T47D (cell line): ENCODE measurements around the gene TCF21.
"Not testable (repeated sequence)": the region's sequence is repeated elsewhere in the genome, so short reads cannot be mapped to it uniquely, and the experiment has no call there.

ENCODE experiments used
- DNase-seq, 2 experiments: peaks; one replicate each; pipeline versions ENCODE4 v3.0.0 to v3.0.0-alpha.2; 2011 to 2012; ENCODE audit warnings: low read depth in 1 of 2, low spot score in 1 of 2
- JUND ChIP-seq: IDR thresholded peaks from 2 replicates; pipeline ENCODE4 v1.6.1; 2012; ENCODE audit warnings: low read depth
- in situ Hi-C: cut with HindIII; loops from 2 replicates; pipeline ENCODE4 v1.10.0; 2016; ENCODE audit warnings: low sequenced_read_pairs, low pct_unique_long_range_greater_than_20kb

TCF21 gene

DNA sequence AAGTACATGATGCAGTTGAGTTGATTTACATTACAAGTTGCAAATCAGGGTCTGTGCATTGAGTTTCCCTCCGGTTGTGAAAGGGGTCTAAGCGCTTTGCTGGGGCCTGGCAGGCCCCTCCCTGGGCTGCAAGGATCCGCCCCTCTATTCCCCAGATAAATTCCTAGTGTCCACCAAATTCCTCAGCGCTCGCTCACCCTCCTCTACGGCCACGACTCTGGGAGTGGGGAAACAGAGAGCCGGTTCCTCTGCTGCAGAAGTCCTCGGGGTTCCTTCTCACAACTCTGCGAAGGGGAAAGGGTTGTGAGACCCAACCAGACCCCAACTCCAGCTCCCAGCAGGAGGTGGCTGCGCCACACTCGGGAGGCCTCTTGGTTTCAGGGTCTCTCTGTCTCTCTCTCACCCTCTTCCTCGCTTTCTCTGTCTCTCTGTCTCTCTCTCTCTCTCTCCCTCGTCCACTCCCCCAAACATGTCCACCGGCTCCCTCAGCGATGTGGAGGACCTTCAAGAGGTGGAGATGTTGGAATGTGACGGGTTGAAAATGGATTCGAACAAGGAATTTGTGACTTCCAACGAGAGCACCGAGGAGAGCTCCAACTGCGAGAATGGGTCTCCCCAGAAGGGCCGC lies at the start of gene TCF21:
TCF21 (plus strand) TSS at position 185 of the 628 bp plus-strand sequence; CDS start at position 470, 285 bp downstream.
- no peak for TF ChIP-seq JUND
- no peak for DNase-seq
- in situ Hi-C loops = no loop called here

DNA sequence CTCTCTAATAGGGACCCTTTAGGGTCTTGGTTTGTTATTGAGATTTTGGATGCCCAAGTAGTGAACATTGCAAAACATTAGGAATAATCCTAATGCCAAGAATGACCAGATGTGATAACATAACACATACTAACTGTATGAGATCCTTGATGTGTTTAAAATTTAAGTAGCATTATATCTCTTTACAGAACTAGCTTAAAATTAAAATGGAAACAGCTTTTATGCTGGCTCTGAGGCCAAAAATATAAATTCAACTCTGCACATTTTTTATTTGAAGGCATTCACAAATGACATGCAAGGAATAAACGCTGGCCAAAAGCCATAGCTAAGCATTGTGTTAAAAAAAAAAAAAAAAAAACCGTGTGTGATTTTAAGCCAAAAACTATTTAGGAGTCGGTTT lies 47.7 kb upstream of the TCF21 start:
- no peak for TF ChIP-seq JUND
- in situ Hi-C loops = no loop called here
- DNase-seq = no peak

DNA sequence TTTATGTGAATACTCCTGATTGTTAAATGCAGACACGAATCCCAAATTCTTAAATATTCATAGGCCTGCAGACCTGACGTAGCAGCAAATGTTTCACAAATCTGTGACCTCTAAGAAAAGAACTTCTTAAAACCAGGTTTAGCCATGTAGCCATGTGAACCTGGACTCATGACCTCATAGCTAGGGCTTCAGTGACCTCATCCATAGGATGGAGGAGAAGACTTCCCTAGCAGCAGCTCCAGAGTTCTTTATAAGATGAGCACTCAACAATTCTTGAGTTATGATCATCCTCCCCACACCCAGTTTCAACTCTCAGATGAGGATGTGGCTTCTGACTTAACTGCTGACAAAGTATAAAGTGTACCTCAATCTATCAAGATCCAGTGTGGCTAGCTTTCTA lies 45.8 kb upstream of the TCF21 start:
- no peak for DNase-seq
- in situ Hi-C loops = no loop called here
- no peak for TF ChIP-seq JUND

DNA sequence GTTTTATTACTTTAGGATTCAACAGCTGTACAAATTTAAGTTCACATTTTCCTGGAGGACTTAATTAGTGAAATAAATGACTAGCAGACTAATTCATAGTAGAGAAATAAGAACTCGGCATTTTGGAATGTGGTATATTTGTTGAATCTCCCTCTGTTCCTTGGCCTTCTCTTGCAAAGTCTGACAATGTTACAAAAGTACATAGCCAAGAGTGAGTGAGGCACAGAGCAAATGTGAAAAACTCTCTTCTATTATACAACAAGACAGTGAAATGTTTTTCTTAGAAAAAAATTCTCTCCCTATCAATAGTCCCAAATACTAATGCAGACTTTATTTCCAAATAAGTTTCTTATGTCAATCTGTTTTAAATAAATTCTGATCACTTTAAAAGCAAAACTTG lies 44.2 kb upstream of the TCF21 start:
- TF ChIP-seq JUND = no peak
- no peak for DNase-seq
- in situ Hi-C loops = no loop called here

DNA sequence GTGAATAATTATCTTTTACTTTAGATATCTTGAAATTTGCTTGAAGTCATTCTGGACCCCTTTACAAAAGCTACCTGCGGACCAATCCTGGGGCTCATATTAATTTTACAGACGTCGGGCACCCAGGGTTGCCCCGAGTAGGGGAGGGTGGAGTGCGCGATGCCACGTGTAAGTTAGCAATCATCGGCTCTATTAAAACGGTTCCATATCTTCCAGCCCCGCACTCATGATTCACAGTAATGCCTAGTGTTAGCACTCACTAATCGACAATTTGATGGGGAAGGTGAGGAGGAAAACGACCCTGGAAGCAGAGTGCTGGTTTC lies 34.9 kb upstream of the TCF21 start:
- TF ChIP-seq JUND = no peak
- in situ Hi-C loops = no loop called here
- DNase-seq = no peak

DNA sequence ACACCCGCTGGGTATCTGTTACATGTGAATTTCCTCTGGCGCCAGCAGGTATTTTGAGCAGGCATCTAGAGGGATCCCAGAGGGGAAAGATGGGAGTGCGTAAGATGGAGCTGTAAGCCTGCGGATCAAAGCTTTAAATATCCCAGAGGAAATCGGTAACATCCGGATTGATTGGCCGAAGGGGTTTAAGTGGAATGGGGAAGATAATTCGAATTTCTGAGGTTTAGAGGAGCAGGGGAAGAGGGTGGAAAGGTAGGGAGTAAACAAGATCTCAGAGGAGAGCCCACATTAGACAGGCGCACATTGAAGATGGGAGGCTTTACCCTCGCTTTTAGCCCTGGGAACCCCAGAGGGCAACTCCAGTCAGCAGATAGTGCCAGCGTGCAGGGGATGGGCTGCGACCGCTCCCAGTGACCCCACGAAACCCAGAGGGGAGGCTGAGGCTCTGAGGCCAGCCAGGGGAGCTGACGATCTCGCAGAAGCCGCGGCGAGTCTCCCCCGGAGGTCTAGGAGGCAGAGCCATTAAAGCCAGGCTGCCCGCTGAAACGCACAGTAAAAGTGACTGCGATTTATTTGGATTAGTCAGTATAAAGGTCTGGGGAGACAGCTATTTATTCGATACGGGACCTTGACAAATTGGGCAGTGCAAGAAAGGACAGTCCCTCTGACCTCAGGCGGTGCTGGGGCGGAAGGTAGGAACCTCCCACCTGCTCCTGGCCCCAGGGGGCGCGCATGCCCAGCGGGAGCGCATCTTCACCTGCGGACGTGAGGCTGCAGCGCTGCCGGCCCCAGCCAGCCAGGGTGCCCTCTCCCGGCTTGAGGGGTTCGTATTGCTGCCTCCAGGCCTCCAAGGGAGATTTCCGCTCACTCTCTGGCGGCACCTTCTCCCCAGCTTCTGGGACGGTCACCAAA lies 34.3 kb upstream of the TCF21 start:
- in situ Hi-C loops = no loop called here
- no peak for DNase-seq
- TF ChIP-seq JUND = no peak

DNA sequence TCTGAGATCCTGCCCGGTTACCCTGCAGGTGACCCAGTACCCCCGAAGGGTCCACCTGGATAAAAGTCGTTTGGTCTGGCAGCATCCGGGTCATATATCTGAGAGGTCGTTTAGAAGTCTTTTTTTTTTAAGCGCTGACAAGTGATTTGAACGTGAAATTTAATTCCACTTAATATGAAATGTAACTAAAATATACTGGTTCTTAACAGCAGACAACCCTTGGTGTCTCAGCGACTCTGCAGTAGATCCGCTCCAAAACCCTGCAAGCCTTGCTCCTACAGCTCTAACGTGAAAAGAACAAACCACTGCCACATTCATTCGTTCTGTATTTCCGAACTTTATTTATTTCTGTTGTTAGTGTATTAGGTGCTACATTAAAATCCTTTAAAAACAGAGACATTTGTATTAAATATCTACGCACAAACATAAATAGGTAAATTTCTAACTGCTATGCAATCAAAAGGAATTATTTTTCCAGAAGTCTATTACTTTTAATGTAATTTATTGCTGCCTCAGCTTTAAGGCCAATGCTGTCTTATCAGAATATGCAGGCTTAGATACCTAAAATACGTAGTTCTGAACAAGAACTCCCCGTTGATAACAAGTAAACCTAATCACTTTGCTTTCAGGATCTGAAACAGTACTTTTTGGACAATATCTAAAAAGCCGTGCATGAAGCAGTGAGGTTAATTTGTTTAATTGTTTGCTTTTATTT lies 33.5 kb upstream of the TCF21 start:
- no peak for TF ChIP-seq JUND
- in situ Hi-C loops = no loop called here

DNA sequence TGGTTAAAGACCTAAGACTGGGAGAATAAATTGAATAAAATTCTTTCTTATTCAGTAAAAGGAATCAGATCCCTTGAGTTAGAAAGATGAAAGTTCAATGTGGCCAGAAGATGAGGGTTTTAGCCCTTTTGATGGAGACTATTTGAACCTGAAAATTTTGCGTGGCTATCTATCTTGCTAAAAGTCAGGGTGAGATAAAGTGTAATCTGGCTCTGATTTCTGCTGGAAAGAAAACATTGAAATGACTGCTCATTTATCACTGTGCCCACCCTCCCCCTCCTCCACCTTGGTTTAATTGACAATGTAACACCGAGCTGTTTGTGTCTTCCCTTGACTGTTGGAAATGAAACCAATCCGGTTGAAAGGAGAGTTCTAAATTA lies 32.9 kb upstream of the TCF21 start:
- TF ChIP-seq JUND = no peak
- in situ Hi-C loops = no loop called here
- DNase-seq = no peak

More for the DNA sequence above, 33.5 kb upstream of the TCF21 start:
- DNase-seq = no peak

DNA sequence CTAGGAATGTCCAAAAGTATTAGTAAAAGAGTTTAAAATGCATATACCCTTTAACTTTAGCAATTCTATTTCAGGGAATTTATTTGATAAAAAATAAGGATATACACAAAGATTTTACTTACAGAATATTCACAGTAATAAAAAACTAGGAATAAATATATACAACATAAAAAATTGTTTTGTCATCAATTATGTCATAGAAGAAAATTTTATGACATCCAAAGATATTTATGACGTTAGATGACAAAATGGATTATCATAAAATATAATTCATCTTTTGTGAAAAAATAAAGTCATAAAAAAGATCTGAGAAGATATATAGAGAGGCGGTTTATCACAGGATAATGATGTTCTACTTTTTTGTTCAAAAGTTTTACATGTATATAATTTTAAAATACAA lies 32.0 kb upstream of the TCF21 start:
- in situ Hi-C loops = no loop called here
- TF ChIP-seq JUND = no peak
- no peak for DNase-seq

DNA sequence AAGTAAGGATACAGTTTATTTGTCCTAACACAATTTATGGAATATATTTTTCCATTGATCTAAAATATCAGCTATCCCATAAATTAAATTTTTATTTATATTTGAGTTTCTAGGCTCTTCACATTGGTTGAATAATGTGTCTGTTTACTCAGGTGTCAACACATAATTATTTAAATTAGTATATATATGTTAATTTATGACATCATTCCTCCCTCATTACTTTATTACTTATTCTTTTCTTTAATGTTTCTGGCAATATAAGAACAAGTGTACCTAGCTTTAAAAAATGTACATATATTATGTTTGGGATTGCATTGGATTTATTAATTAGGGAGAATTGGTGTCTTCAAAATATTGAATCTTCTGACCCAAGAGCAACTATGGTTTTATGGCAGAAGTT lies 31.2 kb upstream of the TCF21 start:
- no peak for TF ChIP-seq JUND
- in situ Hi-C loops = no loop called here
- DNase-seq = no peak

DNA sequence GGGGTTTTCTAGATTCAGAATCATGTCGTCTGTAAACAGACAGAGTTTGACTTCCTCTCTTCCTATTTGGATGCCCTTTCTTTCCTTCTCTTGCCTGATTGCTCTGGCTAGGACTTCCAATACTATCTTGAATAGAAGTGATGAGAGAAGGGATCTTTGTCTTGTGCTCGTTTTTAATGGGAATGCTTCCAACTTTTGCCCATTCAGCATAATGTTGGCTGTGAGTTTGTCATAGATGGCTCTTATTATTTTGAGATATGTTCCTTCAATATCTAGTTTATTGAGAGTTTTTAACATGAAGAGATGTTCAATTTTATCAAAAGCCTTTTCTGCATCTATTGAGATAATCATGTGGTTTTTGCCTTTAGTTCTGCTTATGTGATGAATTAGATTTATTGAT lies 27.6 kb upstream of the TCF21 start:
- in situ Hi-C loops, DNase-seq: not testable (repeated sequence)

DNA sequence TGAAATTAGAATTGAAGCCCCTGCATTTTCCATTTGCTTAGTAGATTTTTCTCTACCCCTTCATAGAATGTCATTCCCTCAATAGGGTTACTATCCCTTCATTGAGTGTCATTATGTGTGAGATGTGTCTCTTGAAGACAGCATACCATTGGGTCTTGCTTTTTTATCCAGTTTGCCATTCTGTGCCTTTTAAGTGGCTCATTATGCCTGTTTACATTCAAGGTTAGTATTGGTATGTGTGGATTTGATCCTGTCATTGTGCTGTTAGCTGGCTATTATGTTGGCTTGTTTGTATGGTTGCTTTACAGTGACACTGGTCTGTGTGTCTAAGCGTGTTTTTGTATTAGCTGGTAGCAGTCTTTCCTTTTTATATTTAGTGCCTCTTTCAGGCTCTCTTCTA lies 25.7 kb upstream of the TCF21 start:
- no peak for DNase-seq
- no peak for TF ChIP-seq JUND
- in situ Hi-C loops = no loop called here

DNA sequence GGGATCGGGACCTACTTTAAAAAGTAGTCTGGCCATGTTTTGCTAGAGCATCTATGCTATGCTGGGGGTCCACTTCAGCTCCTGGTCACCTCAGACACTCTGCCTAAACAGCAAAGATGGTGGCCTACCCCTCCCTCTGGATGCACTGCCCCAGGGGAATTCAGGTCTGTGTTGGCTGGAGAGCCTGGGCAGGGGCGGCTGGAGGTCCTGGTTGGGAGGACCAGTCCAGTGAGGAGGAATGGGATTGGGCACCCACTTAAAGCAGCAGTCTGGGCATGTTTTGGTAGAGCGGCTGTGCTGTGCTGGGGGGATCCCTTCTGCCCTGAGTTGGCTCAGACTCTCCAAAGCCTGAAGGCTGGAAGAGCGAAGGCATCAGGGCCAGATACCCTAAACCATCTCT lies 23.2 kb upstream of the TCF21 start:
- DNase-seq = no peak
- in situ Hi-C loops = no loop called here
- no peak for TF ChIP-seq JUND
